Measurements from ENCODE around the gene PARD3. TPM values are rescaled to one million over a fixed set of nuclear protein-coding genes. Genes with fewer than 3 reads are reported as not detected.

PARD3 gene
- total RNA-seq, 6 donors from 2014 or later, result 30.6 to 108 (median 50.6) TPM

DNA sequence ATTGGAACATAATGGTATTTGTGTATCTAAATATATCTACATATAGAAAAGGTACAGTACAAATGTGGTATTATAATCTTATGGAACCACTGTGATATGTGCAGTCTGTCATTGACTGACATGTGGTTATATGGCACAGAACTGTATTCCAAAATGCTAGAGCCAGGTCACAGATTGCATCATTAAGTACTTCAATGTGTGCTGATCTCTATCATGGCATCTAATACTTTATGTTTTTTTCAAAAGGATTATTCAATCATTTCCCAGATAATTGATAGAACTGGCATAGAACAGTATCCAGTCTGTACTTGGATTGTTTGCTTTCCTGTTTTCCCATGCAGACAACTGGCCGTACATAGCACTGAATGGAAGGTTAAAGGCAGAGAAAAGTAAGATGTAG is 662.7 kb downstream of the PARD3 start:
- no peak for ATAC-seq (ENCODE audit: low FRiP score in 2 of 2)

DNA sequence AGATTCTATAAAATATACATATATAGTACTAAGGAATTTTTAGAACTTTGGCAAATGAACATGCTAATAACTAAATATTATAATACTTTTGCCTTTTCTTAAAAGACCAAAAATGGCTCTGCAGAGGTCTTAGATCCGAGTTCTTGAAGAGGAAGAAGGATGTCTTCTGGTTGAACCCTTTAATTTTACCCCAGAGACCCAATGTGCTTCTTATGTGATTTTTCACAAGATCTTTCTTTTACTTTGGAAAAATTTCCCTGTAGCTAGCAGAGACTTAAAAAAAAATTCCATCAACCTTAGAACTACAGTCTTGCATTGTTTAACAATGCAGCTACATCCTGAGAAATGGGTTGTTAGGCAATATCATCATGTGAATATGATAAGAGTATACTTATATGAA is 663.2 kb downstream of the PARD3 start:
- H3K4me1 ChIP-seq, result peaks cover 0 to 1% (median under 1%) of the 10 kb centered on the region in 4 donors
- ATAC-seq (ENCODE audit: low FRiP score in 2 of 2) (no peak), DNase-seq (no peak)
- TF ChIP-seq CTCF (IDR thresholded peaks at IDR 0.05), result no peak
- H3K4me3 ChIP-seq, result no peak overlapping the region
- H3K36me3 ChIP-seq, result no peaks in the 10 kb centered on the region
- no peaks in the 10 kb centered on the region for H3K27me3 ChIP-seq
- H3K9me3 ChIP-seq, result no peaks in the 10 kb centered on the region
- 87 to 92% methylated on average over 1 of the region's 1 CpG for WGBS, 2 donors
- no peak overlapping the region for H3K27ac ChIP-seq

More for the DNA sequence above, 662.7 kb downstream of the PARD3 start:
- Histone ChIP-seq H3K36me3 (no peaks in the 10 kb centered on the region), H3K27ac (no peak overlapping the region), H3K4me3 (no peak overlapping the region), H3K27me3 (no peaks in the 10 kb centered on the region), H3K9me3 (no peaks in the 10 kb centered on the region), H3K4me1 (peaks cover 0 to 5% (median 2%) of the 10 kb centered on the region in 4 donors)
- no peak for TF ChIP-seq EP300 (IDR thresholded peaks at IDR 0.05)
- TF ChIP-seq CTCF (IDR thresholded peaks at IDR 0.05), result no peak
- no peak for TF ChIP-seq POLR2AphosphoS5 (IDR thresholded peaks at IDR 0.05)
- TF ChIP-seq POLR2A (IDR thresholded peaks at IDR 0.05), result no peak
- WGBS, 2 donors, result 61 to 91% methylated on average over 1 of the region's 1 CpG
- DNase-seq, result no peak

DNA sequence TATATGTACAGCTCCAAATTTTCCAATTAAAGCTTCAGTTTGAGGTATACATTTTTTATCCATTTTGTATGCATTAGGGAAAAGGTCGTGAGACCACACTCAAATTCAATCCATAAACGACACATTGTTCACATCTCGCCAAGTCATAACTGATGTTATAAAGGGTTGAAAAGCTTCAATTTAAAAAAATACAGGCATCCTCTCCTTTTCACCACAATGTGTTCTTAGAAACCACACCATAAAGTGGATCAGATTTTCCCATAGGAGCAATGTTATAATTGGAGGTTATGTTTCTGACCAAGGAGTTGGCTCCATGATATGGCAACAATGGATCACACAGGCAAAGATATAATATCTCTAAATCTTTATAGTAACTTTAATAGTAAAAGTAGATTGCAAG is 663.6 kb downstream of the PARD3 start:
- no peaks in the 10 kb centered on the region for H3K9me3 ChIP-seq
- no peak for TF ChIP-seq POLR2AphosphoS5 (IDR thresholded peaks at IDR 0.05)
- TF ChIP-seq CTCF (IDR thresholded peaks at IDR 0.05), result no peak
- no peak for TF ChIP-seq EP300 (IDR thresholded peaks at IDR 0.05)
- TF ChIP-seq POLR2A (IDR thresholded peaks at IDR 0.05), result no peak
- 90% methylated on average over 3 of the region's 3 CpGs for WGBS, 2 donors
- no peaks in the 10 kb centered on the region for H3K27me3 ChIP-seq
- no peaks in the 10 kb centered on the region for H3K4me1 ChIP-seq
- H3K4me3 ChIP-seq, result no peak overlapping the region
- DNase-seq, result no peak
- H3K36me3 ChIP-seq, result no peaks in the 10 kb centered on the region
- H3K27ac ChIP-seq, result no peak overlapping the region
- no peak for ATAC-seq (ENCODE audit: low FRiP score in 2 of 2)

GRCh38 chr10:34150103-34150502 is 665.0 kb downstream of the PARD3 start:
- Histone ChIP-seq H3K4me1 (no peaks in the 10 kb centered on the region), H3K4me3 (no peak overlapping the region), H3K9me3 (no peaks in the 10 kb centered on the region), H3K27ac (no peak overlapping the region), H3K36me3 (no peaks in the 10 kb centered on the region), H3K27me3 (no peaks in the 10 kb centered on the region)
- no peak for DNase-seq
- TF ChIP-seq POLR2A (IDR thresholded peaks at IDR 0.05) (no peak), POLR2AphosphoS5 (IDR thresholded peaks at IDR 0.05) (no peak), EP300 (IDR thresholded peaks at IDR 0.05) (no peak), CTCF (IDR thresholded peaks at IDR 0.05) (no peak)
- WGBS, 2 donors, result 88 to 92% methylated on average over 3 of the region's 3 CpGs
- no peak for ATAC-seq (ENCODE audit: low FRiP score in 2 of 2)

DNA sequence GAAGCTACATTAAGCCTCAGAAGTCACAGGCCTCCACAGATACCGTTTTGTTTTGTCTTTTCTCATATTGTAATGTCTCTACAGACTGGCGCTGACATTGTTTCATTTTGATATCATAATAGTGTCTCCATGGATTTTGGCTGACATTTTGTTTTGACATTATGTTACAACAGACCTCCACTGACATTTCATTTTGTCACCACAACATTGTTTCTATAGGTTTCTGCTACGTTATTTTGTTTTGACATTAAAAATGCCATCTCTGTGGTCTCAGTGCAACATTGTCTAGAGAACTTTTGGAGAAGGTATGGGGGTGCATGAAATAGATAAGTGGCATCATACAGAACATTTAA is 666.8 kb downstream of the PARD3 start:
- WGBS, 2 donors, result 80 to 92% methylated on average over 3 of the region's 3 CpGs
- DNase-seq (no peak), ATAC-seq (ENCODE audit: low FRiP score in 2 of 2) (no peak)
- H3K27me3 ChIP-seq, result no peaks in the 10 kb centered on the region
- no peak overlapping the region for H3K27ac ChIP-seq
- H3K9me3 ChIP-seq, result no peaks in the 10 kb centered on the region
- H3K36me3 ChIP-seq, result no peaks in the 10 kb centered on the region
- no peaks in the 10 kb centered on the region for H3K4me1 ChIP-seq
- H3K4me3 ChIP-seq, result no peak overlapping the region
- TF ChIP-seq EP300 (IDR thresholded peaks at IDR 0.05) (no peak), CTCF (IDR thresholded peaks at IDR 0.05) (no peak), POLR2AphosphoS5 (IDR thresholded peaks at IDR 0.05) (no peak), POLR2A (IDR thresholded peaks at IDR 0.05) (no peak)
